ENCODE measurements around the gene ZBTB32. TPM values are rescaled to one million over a fixed set of nuclear protein-coding genes. Genes with fewer than 3 reads are reported as not detected.

Gene ZBTB32
- total RNA-seq, 1 experiment from 2014 or later = not detected

DNA sequence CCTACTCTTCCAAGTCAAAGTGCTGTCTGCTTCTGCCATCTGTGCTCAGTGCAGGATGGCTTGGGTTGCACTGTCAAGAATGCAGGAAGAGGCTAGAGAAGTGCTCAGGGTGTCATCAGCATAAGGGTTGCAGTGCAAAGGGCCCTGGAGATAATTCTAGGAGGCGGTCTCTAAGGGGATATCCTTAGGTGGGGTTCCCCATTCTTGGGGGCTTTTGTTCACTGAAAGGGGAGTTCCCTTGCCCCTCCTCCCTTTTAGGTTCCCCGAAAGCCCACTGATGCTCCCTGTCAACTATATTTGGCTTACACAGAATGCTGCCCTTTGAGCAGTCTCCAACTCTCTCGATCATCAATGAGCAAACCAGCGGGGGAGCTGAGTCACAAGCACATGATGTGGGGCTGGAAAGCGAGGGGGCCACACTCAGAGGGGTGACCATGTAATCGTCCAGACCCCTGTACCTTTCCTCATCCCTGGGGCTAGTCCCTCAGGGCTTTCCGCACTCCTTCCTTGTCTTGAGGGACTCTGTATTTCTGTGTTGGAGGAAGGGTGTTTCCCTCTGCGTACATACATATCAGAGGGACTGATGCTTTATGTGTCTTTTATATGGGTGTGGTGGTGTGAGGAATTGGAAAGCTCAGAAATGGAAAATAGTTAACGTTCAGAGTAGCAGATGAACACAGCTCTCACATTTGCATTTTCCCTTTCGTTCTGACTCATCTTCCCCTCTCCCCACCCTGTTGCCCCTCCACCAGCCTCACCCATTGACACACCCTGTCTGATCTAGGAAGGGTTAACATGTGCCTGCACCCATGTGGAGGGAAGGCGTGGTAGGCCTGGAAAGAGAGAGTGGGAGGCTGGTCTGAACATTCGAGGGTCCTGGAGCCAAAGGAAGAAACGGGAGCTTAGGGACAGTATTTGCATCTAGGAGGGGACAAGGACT is 6.7 kb downstream of the ZBTB32 start:
- Histone ChIP-seq H3K9me3 (replicated peaks) (no peaks in the 10 kb centered on the region), H3K27ac (no peak overlapping the region), H3K4me3 (no peak overlapping the region), H3K4me1 (replicated peaks) (peaks cover 3% of the 10 kb centered on the region), H3K36me3 (no peaks in the 10 kb centered on the region), H3K27me3 (replicated peaks) (peaks cover 8% of the 10 kb centered on the region)
- DNase-seq (ENCODE audit: low read depth in 1 of 2, low spot score in 2 of 2) = no peak

GRCh38 chr19:35712567-35713505 is 8.5 kb downstream of the ZBTB32 start:
- no peaks in the 10 kb centered on the region for H3K9me3 ChIP-seq (replicated peaks)
- no peak overlapping the region for H3K4me3 ChIP-seq
- no peak for DNase-seq (ENCODE audit: low read depth in 1 of 2, low spot score in 2 of 2)
- no peaks in the 10 kb centered on the region for H3K36me3 ChIP-seq
- H3K27me3 ChIP-seq (replicated peaks) = peaks cover 8% of the 10 kb centered on the region
- H3K4me1 ChIP-seq (replicated peaks) = peaks cover 15% of the 10 kb centered on the region
- H3K27ac ChIP-seq = no peak overlapping the region

- Histone ChIP-seq H3K36me3 (peaks cover 5% of the 10 kb centered on the region), H3K4me3 (no peak overlapping the region), H3K27ac (no peak overlapping the region)
These were observed 9.1 kb downstream of the ZBTB32 start for GRCh38 chr19:35713506-35713850.

DNA sequence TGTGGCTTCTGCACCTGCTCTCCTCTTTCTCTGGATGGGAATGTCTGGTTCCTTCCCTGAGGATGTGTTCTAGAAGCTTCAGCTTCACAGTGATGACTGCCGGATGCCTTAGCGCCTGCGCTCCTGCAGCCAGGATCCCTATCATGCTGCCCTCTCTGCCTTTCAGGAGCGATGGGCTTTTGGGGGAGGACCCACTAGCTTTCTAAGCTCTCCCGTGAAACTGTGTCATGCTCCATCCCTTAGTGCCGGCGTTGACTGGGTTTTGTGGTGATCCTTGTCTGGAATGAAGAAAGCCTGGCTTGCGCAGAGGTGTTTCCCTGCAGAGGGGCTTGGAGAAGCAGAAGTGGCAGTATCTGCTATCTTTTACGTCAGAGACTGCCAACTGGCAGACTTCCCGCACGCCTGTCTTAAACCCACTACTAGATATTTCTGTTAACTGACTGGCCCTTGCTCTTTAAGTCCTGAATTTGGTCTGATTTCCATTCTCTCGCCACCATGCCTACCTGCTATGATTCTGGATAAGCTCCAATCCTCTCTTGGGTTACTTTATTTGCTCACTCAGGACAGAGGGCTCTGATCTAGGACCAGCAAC is 9.6 kb downstream of the ZBTB32 start:
- no peak for DNase-seq (ENCODE audit: low read depth in 1 of 2, low spot score in 2 of 2)
- Histone ChIP-seq H3K27ac (no peak overlapping the region), H3K4me1 (replicated peaks) (peaks cover 17% of the 10 kb centered on the region), H3K4me3 (no peak overlapping the region), H3K27me3 (replicated peaks) (peaks cover 5% of the 10 kb centered on the region), H3K9me3 (replicated peaks) (no peaks in the 10 kb centered on the region), H3K36me3 (peaks cover 7% of the 10 kb centered on the region)

More at GRCh38 chr19:35713506-35713850, 9.1 kb downstream of the ZBTB32 start:
- Histone ChIP-seq H3K4me1 (replicated peaks) (peaks cover 15% of the 10 kb centered on the region), H3K27me3 (replicated peaks) (peaks cover 8% of the 10 kb centered on the region), H3K9me3 (replicated peaks) (no peaks in the 10 kb centered on the region)
- no peak for DNase-seq (ENCODE audit: low read depth in 1 of 2, low spot score in 2 of 2)

DNA sequence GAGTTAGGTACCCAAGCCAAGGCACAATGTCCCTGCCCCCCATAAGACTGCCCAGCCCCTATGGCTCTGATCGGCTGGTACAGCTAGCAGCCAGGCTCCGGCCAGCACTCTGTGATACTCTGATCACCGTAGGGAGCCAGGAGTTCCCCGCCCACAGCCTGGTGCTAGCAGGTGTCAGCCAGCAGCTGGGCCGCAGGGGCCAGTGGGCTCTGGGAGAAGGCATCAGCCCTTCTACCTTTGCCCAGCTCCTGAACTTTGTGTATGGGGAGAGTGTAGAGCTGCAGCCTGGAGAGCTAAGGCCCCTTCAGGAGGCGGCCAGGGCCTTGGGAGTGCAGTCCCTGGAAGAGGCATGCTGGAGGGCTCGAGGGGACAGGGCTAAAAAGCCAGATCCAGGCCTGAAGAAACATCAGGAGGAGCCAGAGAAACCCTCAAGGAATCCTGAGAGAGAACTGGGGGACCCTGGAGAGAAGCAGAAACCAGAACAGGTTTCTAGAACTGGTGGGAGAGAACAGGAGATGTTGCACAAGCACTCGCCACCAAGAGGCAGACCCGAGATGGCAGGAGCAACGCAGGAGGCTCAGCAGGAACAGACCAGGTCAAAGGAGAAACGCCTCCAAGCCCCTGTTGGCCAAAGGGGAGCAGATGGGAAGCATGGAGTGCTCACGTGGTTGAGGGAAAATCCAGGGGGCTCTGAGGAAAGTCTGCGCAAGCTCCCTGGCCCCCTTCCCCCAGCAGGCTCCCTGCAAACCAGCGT is 10.4 kb downstream of the ZBTB32 start:
- no peak overlapping the region for H3K4me3 ChIP-seq
- H3K36me3 ChIP-seq = peaks cover 15% of the 10 kb centered on the region
- no peaks in the 10 kb centered on the region for H3K9me3 ChIP-seq (replicated peaks)
- H3K27me3 ChIP-seq (replicated peaks) = no peaks in the 10 kb centered on the region
- no peak overlapping the region for H3K27ac ChIP-seq
- DNase-seq (ENCODE audit: low read depth in 1 of 2, low spot score in 2 of 2) = no peak
- peaks cover 22% of the 10 kb centered on the region for H3K4me1 ChIP-seq (replicated peaks)

DNA sequence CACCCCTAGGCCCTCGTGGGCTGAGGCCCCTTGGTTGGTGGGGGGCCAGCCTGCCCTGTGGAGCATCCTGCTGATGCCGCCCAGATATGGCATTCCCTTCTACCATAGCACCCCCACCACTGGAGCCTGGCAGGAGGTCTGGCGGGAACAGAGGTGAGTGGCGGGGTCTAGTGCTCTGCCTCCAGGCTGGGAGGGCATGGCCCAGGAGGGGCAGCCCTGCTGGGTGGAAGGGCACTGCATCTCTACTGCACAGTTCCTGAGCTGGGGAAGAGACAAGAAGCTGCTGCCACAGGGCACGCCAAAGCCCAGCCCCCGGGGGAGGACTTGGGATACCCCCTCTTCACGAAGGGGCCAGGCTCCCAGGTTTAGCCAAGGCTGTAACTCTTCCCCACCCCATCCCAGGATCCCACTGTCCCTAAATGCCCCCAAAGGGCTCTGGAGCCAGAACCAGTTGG is 11.0 kb downstream of the ZBTB32 start:
- H3K36me3 ChIP-seq = peaks cover 20% of the 10 kb centered on the region
- no peak for DNase-seq (ENCODE audit: low read depth in 1 of 2, low spot score in 2 of 2)
- no peak overlapping the region for H3K4me3 ChIP-seq

DNA sequence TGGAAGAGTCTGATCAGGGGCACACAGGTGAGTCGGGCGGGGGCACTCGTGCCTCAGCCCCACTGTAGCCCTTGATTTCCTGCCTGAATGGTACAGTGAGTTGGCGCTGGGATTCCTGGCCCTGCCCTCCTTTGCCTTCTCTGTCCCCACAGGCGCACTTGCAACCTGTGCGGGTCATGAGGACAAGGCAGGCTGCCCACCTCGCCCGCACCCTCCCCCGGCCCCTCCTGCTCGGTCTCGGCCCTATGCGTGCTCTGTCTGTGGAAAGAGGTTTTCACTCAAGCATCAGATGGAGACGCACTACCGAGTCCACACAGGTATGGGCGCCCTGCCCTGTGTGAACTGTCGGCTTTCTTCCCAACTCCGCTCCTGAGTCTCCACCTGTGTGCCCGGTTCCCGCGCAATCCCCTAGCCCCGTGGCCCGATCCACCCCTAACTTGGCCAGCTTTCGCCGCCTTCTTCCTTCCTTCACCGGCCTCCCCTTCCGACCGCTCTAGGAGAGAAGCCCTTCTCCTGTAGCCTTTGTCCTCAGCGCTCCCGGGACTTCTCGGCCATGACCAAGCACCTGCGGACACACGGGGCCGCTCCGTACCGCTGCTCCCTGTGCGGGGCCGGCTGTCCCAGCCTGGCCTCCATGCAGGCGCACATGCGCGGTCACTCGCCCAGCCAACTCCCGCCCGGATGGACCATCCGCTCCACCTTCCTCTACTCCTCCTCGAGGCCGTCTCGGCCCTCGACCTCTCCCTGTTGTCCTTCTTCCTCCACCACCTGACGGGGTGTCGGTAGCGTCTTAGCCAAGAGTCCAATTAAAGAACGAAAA is 11.8 kb downstream of the ZBTB32 start:
- Histone ChIP-seq H3K9me3 (replicated peaks) (no peaks in the 10 kb centered on the region), H3K27ac (no peak overlapping the region), H3K4me3 (peak overlapping the region; percentile 55), H3K4me1 (replicated peaks) (peaks cover 22% of the 10 kb centered on the region), H3K27me3 (replicated peaks) (no peaks in the 10 kb centered on the region), H3K36me3 (peaks cover 24% of the 10 kb centered on the region)
- DNase-seq (ENCODE audit: low read depth in 1 of 2, low spot score in 2 of 2) = peak in 1 of 2 experiments; percentile 56

More for the DNA sequence above, 11.0 kb downstream of the ZBTB32 start:
- H3K27ac ChIP-seq = no peak overlapping the region
- H3K4me1 ChIP-seq (replicated peaks) = peaks cover 22% of the 10 kb centered on the region
- H3K27me3 ChIP-seq (replicated peaks) = no peaks in the 10 kb centered on the region
- no peaks in the 10 kb centered on the region for H3K9me3 ChIP-seq (replicated peaks)

DNA sequence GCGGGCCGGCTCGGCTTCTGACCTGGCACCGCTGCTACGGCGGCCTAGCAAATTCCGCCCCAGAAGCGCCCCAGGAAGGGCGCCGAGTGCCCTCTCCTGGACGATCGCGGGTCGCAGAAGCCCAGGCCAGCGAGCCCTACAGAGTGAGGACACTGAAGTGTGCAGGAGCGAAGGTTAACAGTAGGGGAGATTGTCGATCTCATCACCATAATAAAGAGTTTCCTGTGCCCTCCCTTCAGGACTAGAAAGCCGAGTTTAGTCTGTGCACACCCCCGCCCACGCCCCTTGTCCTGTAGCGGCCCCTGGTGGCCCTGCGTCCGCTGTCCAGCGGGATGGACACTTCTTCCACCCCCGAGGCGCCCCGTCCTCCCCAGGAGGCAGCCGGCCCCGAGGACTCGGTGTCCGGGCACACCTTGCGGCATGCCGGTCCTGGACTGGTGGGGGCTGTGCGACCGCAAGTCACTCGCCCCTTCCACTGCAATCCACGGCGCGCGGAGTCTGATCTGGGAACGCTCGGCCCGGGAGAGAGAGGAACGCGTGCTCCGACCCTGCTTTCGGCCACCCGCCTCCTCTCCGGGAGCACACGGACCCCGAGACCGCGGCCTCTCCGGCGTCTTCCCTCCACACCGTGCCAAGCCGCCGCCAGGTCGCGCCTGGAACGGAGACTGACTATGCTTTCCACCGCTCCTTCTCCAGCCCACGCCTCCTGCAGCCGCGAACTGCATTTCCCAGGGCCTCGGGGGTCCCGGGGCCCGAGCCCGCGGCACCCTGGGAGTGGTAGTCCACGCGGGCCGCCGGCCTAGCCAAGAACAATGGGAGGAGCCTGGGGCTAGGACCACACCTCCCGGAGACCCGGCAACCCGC is 12.7 kb downstream of the ZBTB32 start:
- H3K9me3 ChIP-seq (replicated peaks) = no peaks in the 10 kb centered on the region
- peaks cover 32% of the 10 kb centered on the region for H3K36me3 ChIP-seq
- H3K27ac ChIP-seq = peak overlapping the region; percentile 61
- peaks cover 22% of the 10 kb centered on the region for H3K4me1 ChIP-seq (replicated peaks)
- DNase-seq (ENCODE audit: low read depth in 1 of 2, low spot score in 2 of 2) = peak; percentile 89 to 91
- H3K27me3 ChIP-seq (replicated peaks) = no peaks in the 10 kb centered on the region
- peak overlapping the region; percentile 55 for H3K4me3 ChIP-seq

GRCh38 chr19:35717665-35718344 is 13.4 kb downstream of the ZBTB32 start, which contains the start of gene KMT2B:
Gene KMT2B, plus strand, starts transcription at chr19:35718003. Its CDS starts 16 bp downstream, at chr19:35718019.
- peaks cover 22% of the 10 kb centered on the region for H3K4me1 ChIP-seq (replicated peaks)
- H3K36me3 ChIP-seq = peaks cover 40% of the 10 kb centered on the region
- H3K9me3 ChIP-seq (replicated peaks) = no peaks in the 10 kb centered on the region
- no peaks in the 10 kb centered on the region for H3K27me3 ChIP-seq (replicated peaks)
- DNase-seq (ENCODE audit: low read depth in 1 of 2, low spot score in 2 of 2) = peak; percentile 96 to 98
- peak within 1 kb of the TSS; percentile 55 for H3K4me3 ChIP-seq
- peak within 1 kb of the TSS; percentile 64 for H3K27ac ChIP-seq

DNA sequence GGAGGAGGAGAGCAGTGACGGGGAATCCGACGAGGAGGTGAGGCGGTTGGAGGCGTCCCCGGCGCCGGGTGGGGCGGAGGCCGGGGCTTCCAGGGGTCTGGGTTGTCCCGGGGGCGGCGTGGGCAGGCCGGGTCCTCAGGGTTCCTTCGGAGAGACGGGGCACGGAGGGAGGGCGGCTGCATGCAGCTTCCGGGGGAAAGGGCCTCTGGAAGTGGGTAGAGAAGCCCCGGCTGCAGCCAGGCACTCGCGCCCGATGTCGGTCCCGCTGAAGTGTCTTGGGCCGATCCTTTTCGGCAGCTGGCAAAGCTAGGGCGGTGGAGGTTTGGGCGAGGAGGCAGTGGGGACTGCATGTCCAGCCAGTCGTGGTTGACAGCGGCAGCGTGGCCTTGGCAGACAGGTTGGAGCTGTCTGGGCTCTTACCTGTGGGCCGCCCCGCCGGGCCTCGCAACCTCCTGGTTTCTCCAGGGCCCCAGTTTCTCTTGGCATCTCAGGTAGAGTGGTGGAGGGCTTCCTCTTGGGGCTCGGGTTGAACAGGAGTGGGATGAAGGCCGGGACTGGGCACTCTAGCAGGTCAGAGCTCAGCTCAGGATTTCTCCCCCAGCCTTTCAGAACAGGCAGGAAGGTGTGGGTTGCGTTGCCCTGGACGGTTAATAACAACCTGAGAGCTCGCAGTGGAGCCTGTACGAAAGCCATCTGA is 14.1 kb downstream of the ZBTB32 start:
- DNase-seq (ENCODE audit: low read depth in 1 of 2, low spot score in 2 of 2) = peak; percentile 12 to 52
- H3K36me3 ChIP-seq = peaks cover 47% of the 10 kb centered on the region
- H3K4me3 ChIP-seq = peak overlapping the region; percentile 55
- H3K27ac ChIP-seq = peak overlapping the region; percentile 64
- peaks cover 22% of the 10 kb centered on the region for H3K4me1 ChIP-seq (replicated peaks)
- no peaks in the 10 kb centered on the region for H3K9me3 ChIP-seq (replicated peaks)
- no peaks in the 10 kb centered on the region for H3K27me3 ChIP-seq (replicated peaks)
